Vagina (tissue), 2 donors: ENCODE measurements around the gene TSPAN19. TPM values are rescaled to one million over a fixed set of nuclear protein-coding genes. Genes with fewer than 3 reads are reported as not detected.

Experiments used
- DNase-seq, 2 donors: peaks; one replicate each; pipeline ENCODE4 v3.0.0-alpha.2; 2017; ENCODE audit errors: extremely low spot score in 2 of 2
- H3K27ac ChIP-seq: fragments of 200-600 bp; sonication (generic); one replicate; pipeline ENCODE4 v1.5.1; 2019
- H3K27me3 ChIP-seq: fragments of 200-600 bp; sonication (generic); one replicate; pipeline ENCODE4 v1.5.1; 2019
- H3K36me3 ChIP-seq, 2 donors: fragments of 200-600 bp; sonication (generic); one replicate each; pipeline ENCODE4 v1.5.1; 2017 to 2019
- H3K4me1 ChIP-seq: fragments of 200-600 bp; sonication (generic); one replicate; pipeline ENCODE4 v1.5.1; 2019
- H3K4me3 ChIP-seq, 2 donors: fragments of 200-600 bp; sonication (generic); 1 replicate in 1 of 2; 2 replicates in 1 of 2; pipeline ENCODE4 v1.5.1; 2016 to 2019
- H3K9me3 ChIP-seq: fragments of 200-600 bp; sonication (generic); one replicate; pipeline ENCODE4 v1.5.1; 2019
- POLR2A ChIP-seq, 2 donors: fragments of 450-650 bp; IDR thresholded peaks; one replicate each; pipeline ENCODE4 v1.6.1; 2017; ENCODE audit warnings: antibody characterized with exemption in 2 of 2, mild to moderate bottlenecking in 2 of 2, moderate library complexity in 2 of 2
- POLR2AphosphoS5 ChIP-seq, 2 donors: sonication (generic); formaldehyde crosslinking; IDR thresholded peaks; one replicate each; pipeline ENCODE4 v1.9.0; 2017; ENCODE audit warnings: antibody characterized with exemption in 2 of 2, mild to moderate bottlenecking in 2 of 2, low read depth in 1 of 2; ENCODE audit not compliant: insufficient read depth in 1 of 2
- intact Hi-C: fragments of 100-400 bp; cut with DNase I; formaldehyde crosslinking; loops from one replicate; pipeline ENCODE4 v1.15.1; 2023
- total RNA-seq: library from RNA; depleted of rRNA; stranded (reverse); fragments of >200 nt; gene quantifications from one replicate; pipeline ENCODE4 v1.2.3, GENCODE V29; 2016
- TF ChIP-seq, protein P1 (sequence below), 3 experiments: fragments of 450-650 bp in 2 of 3; fragments of 200-600 bp in 1 of 3; sonication (generic) in 1 of 3; IDR thresholded peaks; one replicate each; pipeline ENCODE4 v1.5.1; 2017 to 2019; ENCODE audit warnings: antibody characterized with exemption in 3 of 3, mild to moderate bottlenecking in 2 of 3, moderate library complexity in 2 of 3

TSPAN19 gene
- not detected for total RNA-seq

DNA sequence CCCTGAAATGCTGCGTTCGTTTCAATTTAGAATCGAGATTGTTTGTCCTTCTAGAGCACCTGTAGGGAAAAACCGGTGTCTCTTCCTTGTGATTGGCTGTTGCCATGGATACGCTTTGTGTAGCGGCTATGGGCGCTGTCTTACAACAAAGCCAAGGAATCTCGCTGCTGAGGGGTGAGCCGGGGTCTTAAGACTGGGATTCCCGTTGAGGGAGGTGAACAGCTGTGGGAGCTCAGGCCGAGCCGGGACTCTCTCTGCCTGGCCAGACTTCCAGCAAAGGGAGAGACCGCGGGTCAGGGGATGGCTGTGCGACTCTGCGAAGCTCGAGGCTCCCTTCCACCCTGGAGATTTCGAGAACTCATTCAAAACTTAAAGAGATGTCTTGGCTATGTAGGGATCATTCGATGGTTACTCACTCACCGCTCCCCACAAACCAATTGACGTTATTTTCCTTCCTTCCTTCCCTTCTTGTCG, at the start of gene TSPAN19, which contains the start of gene LRRIQ1:
TSPAN19 (minus strand) TSS at position 44 of the 474 bp plus-strand sequence. CDS start 6,331 bp downstream, outside the sequence.
LRRIQ1 (plus strand) TSS at position 118 of the 474 bp plus-strand sequence. CDS start 1,826 bp downstream, outside the sequence.
- no peak for TF ChIP-seq POLR2A (IDR thresholded peaks at IDR 0.05)
- TF ChIP-seq, protein P1, sequence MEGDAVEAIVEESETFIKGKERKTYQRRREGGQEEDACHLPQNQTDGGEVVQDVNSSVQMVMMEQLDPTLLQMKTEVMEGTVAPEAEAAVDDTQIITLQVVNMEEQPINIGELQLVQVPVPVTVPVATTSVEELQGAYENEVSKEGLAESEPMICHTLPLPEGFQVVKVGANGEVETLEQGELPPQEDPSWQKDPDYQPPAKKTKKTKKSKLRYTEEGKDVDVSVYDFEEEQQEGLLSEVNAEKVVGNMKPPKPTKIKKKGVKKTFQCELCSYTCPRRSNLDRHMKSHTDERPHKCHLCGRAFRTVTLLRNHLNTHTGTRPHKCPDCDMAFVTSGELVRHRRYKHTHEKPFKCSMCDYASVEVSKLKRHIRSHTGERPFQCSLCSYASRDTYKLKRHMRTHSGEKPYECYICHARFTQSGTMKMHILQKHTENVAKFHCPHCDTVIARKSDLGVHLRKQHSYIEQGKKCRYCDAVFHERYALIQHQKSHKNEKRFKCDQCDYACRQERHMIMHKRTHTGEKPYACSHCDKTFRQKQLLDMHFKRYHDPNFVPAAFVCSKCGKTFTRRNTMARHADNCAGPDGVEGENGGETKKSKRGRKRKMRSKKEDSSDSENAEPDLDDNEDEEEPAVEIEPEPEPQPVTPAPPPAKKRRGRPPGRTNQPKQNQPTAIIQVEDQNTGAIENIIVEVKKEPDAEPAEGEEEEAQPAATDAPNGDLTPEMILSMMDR (IDR thresholded peaks at IDR 0.05): no peak
- TF ChIP-seq POLR2AphosphoS5 (IDR thresholded peaks at IDR 0.05; ENCODE audit: insufficient read depth in 1 of 2, low read depth in 1 of 2): no peak
- Histone ChIP-seq H3K4me1 (peaks cover 8% of the 10 kb centered on the region), H3K27me3 (no peaks in the 10 kb centered on the region), H3K36me3 (no peaks in the 10 kb centered on the region), H3K27ac (no peak within 1 kb of the TSS), H3K4me3 (peak within 1 kb of the TSS; percentile 30 to 32), H3K9me3 (no peaks in the 10 kb centered on the region)
- intact Hi-C loops: no loop called here
- no peak for DNase-seq

- no peak for TF ChIP-seq POLR2A (IDR thresholded peaks at IDR 0.05)
- TF ChIP-seq, protein P1 (IDR thresholded peaks at IDR 0.05): no peak
- no peak for TF ChIP-seq POLR2AphosphoS5 (IDR thresholded peaks at IDR 0.05; ENCODE audit: insufficient read depth in 1 of 2, low read depth in 1 of 2)
- Histone ChIP-seq H3K9me3 (no peaks in the 10 kb centered on the region), H3K36me3 (no peaks in the 10 kb centered on the region), H3K27me3 (no peaks in the 10 kb centered on the region), H3K4me3 (no peak overlapping the region), H3K27ac (no peak overlapping the region), H3K4me1 (no peaks in the 10 kb centered on the region)
- no peak for DNase-seq
- intact Hi-C loops: no loop called here
These were observed 49.0 kb upstream of the TSPAN19 start for GRCh38 chr12:85085066-85085465.

DNA sequence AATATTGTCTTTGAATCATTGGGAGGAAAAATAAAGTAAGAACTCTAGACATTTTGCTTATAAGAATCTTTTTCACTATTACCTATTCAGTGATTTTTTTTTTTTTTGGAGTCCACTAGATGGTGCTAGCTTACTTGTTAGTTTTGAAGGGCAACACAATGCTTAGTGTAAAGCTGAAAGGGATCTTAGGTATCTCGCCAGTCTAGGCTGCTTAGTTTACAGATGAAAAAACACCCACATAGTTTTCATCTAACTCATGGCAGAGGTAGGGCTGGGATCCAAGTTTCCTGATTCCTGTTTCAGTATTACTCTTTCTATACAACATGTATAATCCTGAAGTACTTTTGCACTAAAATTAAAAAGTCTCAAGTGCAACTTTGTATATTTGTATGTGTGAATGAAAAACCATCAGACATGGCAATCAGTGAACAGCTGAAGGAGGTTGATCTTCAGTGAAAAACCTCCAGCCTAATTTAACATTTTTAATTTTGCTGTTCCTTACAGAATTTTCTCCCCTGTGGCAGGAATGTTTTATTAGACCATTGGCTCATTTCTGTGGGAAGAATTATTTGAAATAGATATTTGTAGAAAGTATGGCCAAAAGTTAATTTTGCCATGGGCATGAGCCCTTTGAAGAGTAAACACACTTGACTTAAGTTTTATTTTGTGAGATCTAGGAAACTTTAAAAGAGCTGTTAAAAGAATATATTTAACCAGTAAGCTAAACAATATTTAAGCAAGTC, 40.8 kb upstream of the TSPAN19 start:
- no peak for DNase-seq
- intact Hi-C loops: no loop called here
- TF ChIP-seq, protein P1 (IDR thresholded peaks at IDR 0.05): peak in 1 of 3 experiments; percentile 20
- TF ChIP-seq POLR2A (IDR thresholded peaks at IDR 0.05): no peak
- TF ChIP-seq POLR2AphosphoS5 (IDR thresholded peaks at IDR 0.05; ENCODE audit: insufficient read depth in 1 of 2, low read depth in 1 of 2): no peak
- no peak overlapping the region for H3K27ac ChIP-seq
- H3K4me3 ChIP-seq: no peak overlapping the region
- no peaks in the 10 kb centered on the region for H3K9me3 ChIP-seq
- no peaks in the 10 kb centered on the region for H3K36me3 ChIP-seq
- H3K4me1 ChIP-seq: no peaks in the 10 kb centered on the region
- H3K27me3 ChIP-seq: no peaks in the 10 kb centered on the region

DNA sequence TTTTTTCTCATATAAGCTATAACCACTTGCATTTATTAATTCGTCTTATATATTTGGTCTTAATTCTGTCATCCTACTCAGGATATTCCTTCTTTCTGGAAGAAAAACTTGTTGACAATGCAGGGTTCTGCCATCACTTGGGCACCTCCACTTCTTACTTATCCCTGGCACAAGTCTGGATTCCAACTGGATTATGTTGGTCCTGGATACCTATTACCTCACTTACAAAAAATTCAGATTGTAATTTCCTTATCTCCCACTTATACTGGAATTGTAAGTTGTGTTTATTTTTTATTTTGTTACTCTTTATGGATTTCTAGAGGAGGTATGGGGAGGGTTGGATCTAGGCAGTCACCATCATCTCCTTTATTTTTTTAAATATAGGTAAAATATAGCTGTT, 36.7 kb upstream of the TSPAN19 start:
- Histone ChIP-seq H3K9me3 (no peaks in the 10 kb centered on the region), H3K36me3 (no peaks in the 10 kb centered on the region), H3K27me3 (no peaks in the 10 kb centered on the region), H3K4me1 (no peaks in the 10 kb centered on the region), H3K27ac (no peak overlapping the region), H3K4me3 (no peak overlapping the region)
- TF ChIP-seq POLR2AphosphoS5 (IDR thresholded peaks at IDR 0.05; ENCODE audit: insufficient read depth in 1 of 2, low read depth in 1 of 2): no peak
- TF ChIP-seq POLR2A (IDR thresholded peaks at IDR 0.05): no peak
- TF ChIP-seq, protein P1 (IDR thresholded peaks at IDR 0.05): no peak
- DNase-seq: no peak
- intact Hi-C loops: no loop called here
